Measurements from ENCODE around the gene P3H2.

DNA sequence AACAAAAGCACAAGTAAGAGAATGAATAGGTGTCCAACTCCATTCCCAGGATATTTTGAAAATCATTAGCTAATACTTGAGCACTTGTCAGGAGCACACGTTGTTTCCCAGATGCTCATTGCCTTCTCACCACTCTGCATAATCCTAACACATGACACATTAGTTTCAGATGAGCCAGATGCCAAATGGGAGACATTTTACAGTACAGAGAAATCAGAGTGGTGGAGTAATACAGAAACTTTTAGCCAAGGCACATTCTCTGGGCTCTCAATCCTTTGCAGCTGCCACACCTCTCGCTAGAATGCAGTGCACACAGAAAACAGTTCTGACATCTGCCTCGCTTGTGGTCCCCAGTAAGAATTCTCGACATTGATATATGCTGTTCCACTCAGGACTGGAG is 76.6 kb downstream of the P3H2 start:
- TF ChIP-seq, protein P1, sequence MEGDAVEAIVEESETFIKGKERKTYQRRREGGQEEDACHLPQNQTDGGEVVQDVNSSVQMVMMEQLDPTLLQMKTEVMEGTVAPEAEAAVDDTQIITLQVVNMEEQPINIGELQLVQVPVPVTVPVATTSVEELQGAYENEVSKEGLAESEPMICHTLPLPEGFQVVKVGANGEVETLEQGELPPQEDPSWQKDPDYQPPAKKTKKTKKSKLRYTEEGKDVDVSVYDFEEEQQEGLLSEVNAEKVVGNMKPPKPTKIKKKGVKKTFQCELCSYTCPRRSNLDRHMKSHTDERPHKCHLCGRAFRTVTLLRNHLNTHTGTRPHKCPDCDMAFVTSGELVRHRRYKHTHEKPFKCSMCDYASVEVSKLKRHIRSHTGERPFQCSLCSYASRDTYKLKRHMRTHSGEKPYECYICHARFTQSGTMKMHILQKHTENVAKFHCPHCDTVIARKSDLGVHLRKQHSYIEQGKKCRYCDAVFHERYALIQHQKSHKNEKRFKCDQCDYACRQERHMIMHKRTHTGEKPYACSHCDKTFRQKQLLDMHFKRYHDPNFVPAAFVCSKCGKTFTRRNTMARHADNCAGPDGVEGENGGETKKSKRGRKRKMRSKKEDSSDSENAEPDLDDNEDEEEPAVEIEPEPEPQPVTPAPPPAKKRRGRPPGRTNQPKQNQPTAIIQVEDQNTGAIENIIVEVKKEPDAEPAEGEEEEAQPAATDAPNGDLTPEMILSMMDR (conservative IDR thresholded peaks at IDR 0.05; ENCODE audit: low read length) = no peak
- no peak for TF ChIP-seq EZH2phosphoT487 (IDR thresholded peaks at IDR 0.05; ENCODE audit: borderline replicate concordance)
